ENCODE data around the gene PLPP4.

The PLPP4 gene

DNA sequence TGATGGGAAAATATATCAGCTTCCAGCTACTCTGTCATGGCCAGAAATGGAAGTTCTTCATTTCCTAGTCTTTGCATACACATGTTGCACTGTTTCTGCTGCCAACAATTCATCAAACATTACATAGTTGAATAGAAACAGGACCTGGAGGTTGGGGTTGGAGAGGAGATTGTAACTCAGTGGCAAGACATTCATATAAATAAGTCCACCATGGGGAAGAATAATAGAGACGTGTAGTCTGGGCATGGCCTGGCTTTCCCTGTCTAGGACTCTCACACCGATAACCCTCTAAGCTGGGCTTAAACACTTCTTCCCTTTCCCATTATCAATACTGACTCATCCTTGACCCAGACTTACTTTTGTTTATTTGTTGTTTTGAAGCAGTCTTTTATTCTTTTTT lies 155.7 kb downstream of the PLPP4 start:
- DNase-seq (ENCODE audit: low read depth) = no peak

GRCh38 chr10:120613180-120613579 lies 156.2 kb downstream of the PLPP4 start:
- no peak for DNase-seq (ENCODE audit: low read depth)

DNA sequence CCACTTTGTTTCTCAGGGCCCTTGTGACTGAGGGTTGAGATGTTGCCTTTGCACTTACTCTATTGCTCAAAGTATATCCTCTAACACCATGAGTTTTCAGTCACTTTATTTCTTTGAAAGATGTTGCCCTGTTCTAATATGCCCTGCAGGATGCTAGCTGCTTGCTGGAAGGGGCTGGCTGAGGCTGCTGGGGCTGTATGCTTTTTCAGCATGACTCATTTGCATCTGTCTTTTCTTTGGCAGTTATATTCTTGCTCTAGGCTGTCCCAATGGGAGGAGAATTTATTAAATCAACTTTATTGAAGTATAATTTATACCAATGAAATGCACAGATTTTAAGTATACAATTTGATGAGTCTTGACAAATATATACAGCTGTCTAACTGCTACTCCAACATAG lies 157.7 kb downstream of the PLPP4 start:
- no peak for DNase-seq (ENCODE audit: low read depth)

GRCh38 chr10:120616311-120616911 lies 159.4 kb downstream of the PLPP4 start:
- DNase-seq (ENCODE audit: low read depth) = no peak

DNA sequence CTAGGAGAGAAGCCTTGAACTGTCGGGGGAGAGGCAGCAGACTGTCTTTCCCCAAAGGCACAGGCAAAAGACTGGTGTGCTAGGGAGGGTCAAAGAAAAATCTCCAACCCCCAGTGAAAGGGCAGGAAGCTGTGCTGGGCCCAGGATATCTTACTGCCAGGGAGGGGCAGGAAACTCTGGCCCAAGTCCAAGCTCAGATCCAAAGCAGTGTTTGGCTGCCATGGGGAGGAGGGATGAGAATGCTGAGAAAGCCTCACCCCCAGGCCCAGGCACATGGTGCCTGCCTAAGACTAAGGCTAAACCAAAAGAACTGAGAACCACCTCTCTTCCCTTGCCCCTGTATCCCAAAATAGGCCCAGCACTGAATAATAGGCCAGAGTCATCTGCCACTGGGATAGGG lies 171.2 kb downstream of the PLPP4 start:
- no peak for DNase-seq (ENCODE audit: low read depth)

DNA sequence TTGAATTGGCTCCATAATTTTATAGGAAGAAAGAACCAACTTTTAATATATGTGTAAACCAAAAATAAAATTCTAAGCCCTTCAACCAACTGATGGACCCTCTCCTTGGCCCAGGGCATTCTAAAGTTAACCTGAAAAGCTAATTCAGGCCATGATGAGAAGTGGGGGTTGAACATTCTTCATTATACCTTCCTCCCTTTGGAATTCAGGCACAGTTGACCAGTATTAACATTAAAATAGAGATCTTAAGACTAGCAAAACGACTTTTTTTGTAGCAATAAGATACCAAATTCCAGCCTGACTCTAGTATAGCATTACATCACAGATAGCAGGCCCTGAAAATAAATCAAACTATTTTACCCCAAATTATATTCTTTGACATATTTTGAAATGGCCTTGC lies 173.2 kb downstream of the PLPP4 start:
- no peak for DNase-seq (ENCODE audit: low read depth)

- DNase-seq (ENCODE audit: low read depth) = no peak
Observed at GRCh38 chr10:120632047-120632446, 175.0 kb downstream of the PLPP4 start.

GRCh38 chr10:120632942-120633341 lies 175.9 kb downstream of the PLPP4 start:
- DNase-seq (ENCODE audit: low read depth) = no peak

DNA sequence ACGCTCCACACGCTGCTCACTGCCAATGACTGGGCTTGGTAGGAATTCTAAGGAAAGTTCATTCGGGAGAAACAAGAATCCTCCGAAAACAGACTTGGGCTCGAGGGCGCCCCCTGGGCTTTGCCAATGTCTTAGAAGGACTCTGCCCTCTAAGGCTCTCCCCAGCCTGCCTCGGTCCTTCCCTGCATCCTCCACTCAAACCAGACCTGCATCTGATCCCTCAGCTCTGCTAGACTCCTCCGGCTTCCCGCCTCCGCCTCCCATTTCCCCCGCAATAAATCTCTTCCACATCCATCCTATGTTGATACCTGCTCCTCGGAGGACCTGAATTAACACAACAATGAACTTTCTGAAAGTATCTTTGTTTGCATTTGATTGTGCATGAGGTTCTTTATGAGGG lies 177.6 kb downstream of the PLPP4 start:
- DNase-seq (ENCODE audit: low read depth) = no peak
